OCI-LY1 (cell line): ENCODE measurements around the gene EIF5.

Source experiments
- H2AFZ ChIP-seq: fragments of 200-600 bp; sonication (generic), shearing (Covaris generic); 2 replicates; pipeline ENCODE4 v1.6.0; 2014; ENCODE audit warnings: antibody characterized with exemption, mild to moderate bottlenecking, low read length
- H3F3A ChIP-seq: fragments of 200-600 bp; sonication (generic), shearing (Covaris generic); 2 replicates; pipeline ENCODE4 v1.6.0; 2014; ENCODE audit warnings: mild to moderate bottlenecking, antibody characterized with exemption, low read length, moderate library complexity; ENCODE audit not compliant: insufficient read depth
- H3K27ac ChIP-seq: fragments of 200-600 bp; sonication (generic); 2 replicates; pipeline ENCODE4 v1.5.1; 2014; ENCODE audit warnings: low read length, mixed run types, mild to moderate bottlenecking, low read depth; ENCODE audit not compliant: poor library complexity, severe bottlenecking
- H3K27me3 ChIP-seq: fragments of 200-600 bp; sonication (generic); 2 replicates; pipeline ENCODE4 v1.6.0; 2014; ENCODE audit warnings: antibody characterized with exemption, mild to moderate bottlenecking, low read length, moderate library complexity; ENCODE audit not compliant: insufficient read depth
- H3K36me3 ChIP-seq: fragments of 200-600 bp; sonication (generic); 2 replicates; pipeline ENCODE4 v1.6.1; 2014; ENCODE audit warnings: mild to moderate bottlenecking, antibody characterized with exemption, low read length, moderate library complexity, mixed read lengths; ENCODE audit not compliant: insufficient read depth
- H3K4me1 ChIP-seq: fragments of 200-600 bp; sonication (generic); 2 replicates; pipeline ENCODE4 v1.5.1; 2014; ENCODE audit warnings: mild to moderate bottlenecking, low read length, moderate library complexity; ENCODE audit not compliant: insufficient read depth, severe bottlenecking
- H3K4me2 ChIP-seq: fragments of 200-600 bp; sonication (generic), shearing (Covaris generic); 2 replicates; pipeline ENCODE4 v1.6.1; 2014; ENCODE audit warnings: low read length
- H3K4me3 ChIP-seq: fragments of 200-600 bp; sonication (generic); 2 replicates; pipeline ENCODE4 v1.5.1; 2014; ENCODE audit warnings: low read length, low read depth, mild to moderate bottlenecking, mixed read lengths; ENCODE audit not compliant: poor library complexity, severe bottlenecking
- H3K79me2 ChIP-seq: fragments of 200-600 bp; shearing (Covaris generic); 2 replicates; pipeline ENCODE4 v1.6.1; 2016; ENCODE audit warnings: mixed run types, low read length, mixed read lengths; ENCODE audit not compliant: insufficient read depth
- H3K9ac ChIP-seq: fragments of 200-600 bp; sonication (generic), shearing (Covaris generic); 2 replicates; pipeline ENCODE4 v1.6.1; 2014; ENCODE audit warnings: mild to moderate bottlenecking, low read length, mixed read lengths
- H3K9me2 ChIP-seq: fragments of 200-600 bp; sonication (generic), shearing (Covaris generic); 2 replicates; pipeline ENCODE4 v1.6.1; 2014; ENCODE audit warnings: low read depth, mild to moderate bottlenecking, low read length, mixed read lengths
- H3K9me3 ChIP-seq: fragments of 200-600 bp; shearing (Covaris generic); 2 replicates; pipeline ENCODE4 v1.6.1; 2014; ENCODE audit warnings: low read length, mixed read lengths
- H4K20me1 ChIP-seq: fragments of 200-600 bp; sonication (generic), shearing (Covaris generic); 2 replicates; pipeline ENCODE4 v1.6.0; 2016; ENCODE audit warnings: mild to moderate bottlenecking, low read length; ENCODE audit not compliant: insufficient read depth
- CTCF ChIP-seq: fragments of 200-600 bp; sonication (generic), shearing (Covaris generic); IDR thresholded peaks from 2 replicates; pipeline ENCODE4 v1.5.1; 2017; ENCODE audit warnings: mild to moderate bottlenecking, antibody characterized with exemption, low read length, moderate library complexity, mixed read lengths
- EZH2 ChIP-seq: fragments of 200-600 bp; sonication (generic), shearing (Covaris generic); IDR thresholded peaks from 2 replicates; pipeline ENCODE4 v1.8.0; 2017; ENCODE audit warnings: borderline replicate concordance, mixed run types, mild to moderate bottlenecking, antibody characterized with exemption, low read length, moderate library complexity, mixed read lengths

The EIF5 gene

GRCh38 chr14:103372552-103373304 is 38.7 kb downstream of the EIF5 start:
- Histone ChIP-seq H3K4me1 (peaks cover 14% of the 10 kb centered on the region), H3K9me2 (no peaks in the 10 kb centered on the region), H3F3A (no peaks in the 10 kb centered on the region), H3K9ac (no peak overlapping the region), H2AFZ (no peak overlapping the region), H3K4me2 (no peak overlapping the region), H4K20me1 (no peaks in the 10 kb centered on the region), H3K4me3 (no peak overlapping the region), H3K36me3 (no peaks in the 10 kb centered on the region), H3K27ac (no peak overlapping the region), H3K27me3 (no peaks in the 10 kb centered on the region), H3K9me3 (no peaks in the 10 kb centered on the region), H3K79me2 (no peaks in the 10 kb centered on the region)
- TF ChIP-seq EZH2: no peak
- TF ChIP-seq CTCF: no peak

- H3K27ac ChIP-seq: no peak overlapping the region
- H3K27me3 ChIP-seq: peaks cover 5% of the 10 kb centered on the region; the same call in 1 of the 2 replicates
- no peaks in the 10 kb centered on the region for H3K9me3 ChIP-seq
- peak overlapping the region; percentile 39 for H3K4me3 ChIP-seq
- no peaks in the 10 kb centered on the region for H3K9me2 ChIP-seq
- TF ChIP-seq EZH2 (no peak), CTCF (no peak)
- H3K4me1 ChIP-seq: peaks cover 14% of the 10 kb centered on the region
- H3K9ac ChIP-seq: peak overlapping the region; percentile 13; the same call in 1 of the 2 replicates
- H3K79me2 ChIP-seq: no peaks in the 10 kb centered on the region
- peak overlapping the region; percentile 50 for H3K4me2 ChIP-seq
- H3F3A ChIP-seq: no peaks in the 10 kb centered on the region
- H4K20me1 ChIP-seq: no peaks in the 10 kb centered on the region
- no peaks in the 10 kb centered on the region for H3K36me3 ChIP-seq
- no peak overlapping the region for H2AFZ ChIP-seq
These were observed 40.1 kb downstream of the EIF5 start for GRCh38 chr14:103374121-103374520.

GRCh38 chr14:103377522-103378037 is 43.5 kb downstream of the EIF5 start:
- H3K79me2 ChIP-seq: no peaks in the 10 kb centered on the region
- H2AFZ ChIP-seq: no peak overlapping the region
- TF ChIP-seq EZH2 (no peak), CTCF (no peak)
- H3K36me3 ChIP-seq: no peaks in the 10 kb centered on the region; the same call in 1 of the 2 replicates
- no peaks in the 10 kb centered on the region for H3K9me2 ChIP-seq
- peaks cover 14% of the 10 kb centered on the region for H3K4me1 ChIP-seq
- H3K27me3 ChIP-seq: peaks cover 7% of the 10 kb centered on the region; the same call in 1 of the 2 replicates
- H3K27ac ChIP-seq: no peak overlapping the region
- no peaks in the 10 kb centered on the region for H4K20me1 ChIP-seq
- no peaks in the 10 kb centered on the region for H3K9me3 ChIP-seq
- H3K9ac ChIP-seq: no peak overlapping the region
- H3F3A ChIP-seq: no peaks in the 10 kb centered on the region
- H3K4me2 ChIP-seq: no peak overlapping the region
- no peak overlapping the region for H3K4me3 ChIP-seq
